Activated naive CD4-positive, alpha-beta T cell (primary cell): ENCODE data around the gene SUFU.

ENCODE experiments used
- DNase-seq, 4 experiments: peaks; one replicate each; lab custom pipeline; 2025; lab: John Stamatoyannopoulos, UW

SUFU gene

DNA sequence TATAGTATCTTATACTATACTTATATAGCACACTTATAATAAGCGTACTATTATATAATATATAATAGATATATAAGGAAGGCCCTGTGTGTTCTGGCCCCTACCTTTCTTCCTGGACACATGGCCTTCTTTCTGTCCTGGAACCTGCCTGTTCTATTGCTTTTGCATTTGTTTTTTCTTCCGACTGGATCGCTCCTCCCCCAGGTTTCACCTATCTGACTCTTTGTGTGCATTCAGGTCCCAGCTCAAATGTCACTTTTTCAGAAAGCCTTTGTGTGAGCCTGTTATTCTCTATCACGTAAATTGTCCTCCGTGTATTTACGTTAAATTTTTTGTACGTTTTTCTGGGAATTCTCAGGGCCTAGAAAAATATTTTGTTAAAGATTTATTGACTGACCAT lies 137.6 kb downstream of the SUFU start:
- no peak for DNase-seq

DNA sequence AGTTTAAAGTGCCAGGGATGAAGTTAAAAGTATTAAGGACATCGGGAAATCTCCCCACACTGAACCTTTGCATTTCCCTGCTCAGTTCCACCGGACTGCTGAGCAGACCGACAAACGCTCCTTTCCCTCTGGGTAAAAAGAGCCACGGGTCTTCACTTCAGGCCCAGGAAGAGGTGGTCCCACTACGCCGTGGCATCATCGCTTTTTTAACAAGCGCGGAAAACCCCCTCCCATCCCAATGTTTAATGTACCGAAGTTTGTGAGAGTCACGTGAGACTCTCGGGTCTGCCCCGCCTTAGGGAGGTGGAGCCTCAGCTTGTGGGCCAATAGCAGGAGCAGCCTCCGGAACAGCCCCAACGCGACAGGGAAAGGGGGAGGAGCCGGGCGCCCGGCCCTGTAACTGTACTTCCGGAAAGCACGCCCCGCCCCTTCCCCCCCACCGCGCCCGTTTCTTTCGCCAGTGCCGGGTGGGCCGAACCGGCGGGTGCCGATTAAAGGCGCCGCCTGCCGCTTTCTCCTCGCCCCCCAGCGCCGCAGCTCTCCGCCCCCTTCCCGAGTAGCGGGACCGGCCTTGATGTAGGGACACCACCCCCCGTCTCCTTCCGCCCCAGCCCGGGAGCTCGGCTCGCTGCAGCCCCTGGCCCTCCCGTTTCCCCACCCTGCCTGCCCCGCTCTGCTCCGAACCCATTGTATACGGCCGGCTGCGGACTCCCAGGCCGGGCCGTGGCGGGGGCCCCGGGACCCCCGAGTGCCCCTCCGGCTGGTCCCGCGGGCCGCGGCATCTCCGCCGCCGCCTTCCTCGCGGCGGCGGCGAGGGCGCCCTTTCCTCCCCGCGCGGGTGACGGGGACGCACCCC lies 138.3 kb downstream of the SUFU start:
- peak; percentile 83 to 97 (median 92) for DNase-seq

DNA sequence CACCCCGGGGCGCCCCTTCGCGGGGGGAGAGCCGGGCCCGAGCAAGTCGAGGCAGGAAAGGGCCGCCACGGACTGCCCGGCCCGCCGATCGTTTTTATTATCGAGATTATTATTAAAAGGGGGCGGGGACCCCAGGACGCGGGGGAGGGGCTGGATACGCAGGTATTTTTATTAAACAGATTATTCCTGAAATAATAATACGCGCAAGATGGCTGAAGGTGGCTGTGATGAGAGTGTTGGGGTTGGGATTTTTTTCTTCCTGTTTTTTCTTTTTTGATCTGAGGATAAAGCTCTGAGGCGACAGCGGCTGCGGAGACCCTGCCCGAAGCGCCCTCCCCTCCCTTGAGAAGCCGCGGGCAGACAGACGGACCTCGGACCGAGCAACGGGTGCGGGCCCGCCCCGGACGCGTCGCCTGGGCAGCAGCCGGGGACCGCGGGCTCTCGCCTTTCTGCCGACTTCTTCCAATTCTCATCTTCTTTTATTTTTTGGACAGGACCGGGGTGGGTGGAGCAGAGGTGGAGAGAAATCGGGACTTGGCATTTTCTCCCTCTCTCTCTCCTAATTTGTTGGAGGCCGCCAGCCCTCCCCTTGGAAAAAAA lies 139.1 kb downstream of the SUFU start:
- peak in 2 of 4 experiments; percentile 26 to 44 for DNase-seq

DNA sequence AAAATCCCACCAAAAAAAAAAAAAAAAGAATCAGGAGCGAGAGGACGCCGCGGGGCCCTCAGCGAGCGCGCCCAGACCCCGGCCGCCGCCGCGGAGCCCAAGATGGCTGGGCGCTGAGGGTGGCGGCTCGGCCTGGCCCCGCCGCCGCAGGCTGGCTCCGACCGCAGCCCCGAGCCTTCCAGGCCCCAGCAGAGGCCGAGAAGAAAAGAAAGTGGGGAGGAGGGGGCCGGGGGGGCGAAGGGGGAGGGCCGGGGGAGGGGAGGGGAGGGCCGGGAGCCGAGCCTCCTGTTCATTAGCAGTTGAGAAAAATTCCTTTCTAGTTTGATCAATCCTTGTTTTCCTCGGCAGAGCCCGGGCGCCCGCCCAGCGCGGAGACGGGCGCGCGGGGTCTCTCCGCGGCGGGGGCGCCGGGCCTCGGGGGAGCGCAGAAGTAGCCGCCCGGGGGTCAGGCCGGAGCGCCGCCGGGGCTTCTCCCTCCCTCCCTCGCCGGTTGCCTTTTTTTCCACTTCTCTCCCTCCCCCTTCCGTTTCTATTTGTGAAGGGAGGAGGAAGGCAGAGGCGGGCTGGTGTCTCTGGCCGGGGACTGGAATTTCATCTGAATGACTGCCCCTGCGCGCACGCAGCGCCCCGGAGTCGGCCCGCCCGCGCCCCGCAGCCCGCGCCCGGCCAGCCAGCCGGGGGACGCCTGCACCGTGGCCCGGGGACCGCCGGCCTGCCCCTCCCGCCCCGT lies 139.7 kb downstream of the SUFU start:
- peak in 1 of 4 experiments; percentile 44 for DNase-seq

DNA sequence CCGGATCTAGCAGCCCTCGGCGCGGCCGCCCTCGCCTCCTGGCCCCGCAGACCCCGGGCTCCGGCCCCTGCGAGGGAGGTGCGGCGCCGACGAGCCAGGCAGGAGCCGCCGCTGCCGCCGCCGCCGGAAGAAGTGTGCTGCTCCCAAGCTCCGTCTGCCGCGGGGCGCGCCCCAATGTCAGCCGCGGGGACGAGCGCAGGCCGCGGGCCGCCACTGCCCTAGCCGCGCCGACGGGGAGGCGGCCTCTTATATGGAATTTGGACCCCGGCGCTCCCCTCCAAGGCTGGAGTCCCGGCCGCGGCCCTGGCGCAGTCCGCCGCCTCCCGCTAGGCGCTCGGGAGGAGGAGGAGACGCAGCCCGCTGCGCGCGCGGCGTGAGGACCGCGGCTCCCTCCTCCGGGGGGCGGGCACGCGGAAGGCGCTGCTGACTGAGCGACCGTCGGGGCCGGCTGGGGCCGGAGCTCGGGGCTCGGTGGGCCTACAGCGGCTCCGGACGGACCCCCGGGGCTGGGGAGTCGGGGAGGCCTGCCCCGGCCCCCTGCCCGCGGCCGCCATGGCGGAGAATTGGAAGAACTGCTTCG lies 140.4 kb downstream of the SUFU start, which contains the start of gene TRIM8:
TSS of gene TRIM8 (plus strand) at position 414 of the 580 bp plus-strand sequence. CDS start at position 553, 139 bp downstream.
- peak; percentile 27 to 57 (median 37) for DNase-seq

GRCh38 chr10:102644646-102645387 lies 141.0 kb downstream of the SUFU start:
- DNase-seq, result peak; percentile 43 to 81 (median 53)

GRCh38 chr10:102645388-102645740 lies 141.6 kb downstream of the SUFU start:
- peak in 1 of 4 experiments; percentile 44 for DNase-seq

- peak in 3 of 4 experiments; percentile 49 to 52 (median 50) for DNase-seq
Observed at GRCh38 chr10:102645741-102646609, 142.2 kb downstream of the SUFU start.

DNA sequence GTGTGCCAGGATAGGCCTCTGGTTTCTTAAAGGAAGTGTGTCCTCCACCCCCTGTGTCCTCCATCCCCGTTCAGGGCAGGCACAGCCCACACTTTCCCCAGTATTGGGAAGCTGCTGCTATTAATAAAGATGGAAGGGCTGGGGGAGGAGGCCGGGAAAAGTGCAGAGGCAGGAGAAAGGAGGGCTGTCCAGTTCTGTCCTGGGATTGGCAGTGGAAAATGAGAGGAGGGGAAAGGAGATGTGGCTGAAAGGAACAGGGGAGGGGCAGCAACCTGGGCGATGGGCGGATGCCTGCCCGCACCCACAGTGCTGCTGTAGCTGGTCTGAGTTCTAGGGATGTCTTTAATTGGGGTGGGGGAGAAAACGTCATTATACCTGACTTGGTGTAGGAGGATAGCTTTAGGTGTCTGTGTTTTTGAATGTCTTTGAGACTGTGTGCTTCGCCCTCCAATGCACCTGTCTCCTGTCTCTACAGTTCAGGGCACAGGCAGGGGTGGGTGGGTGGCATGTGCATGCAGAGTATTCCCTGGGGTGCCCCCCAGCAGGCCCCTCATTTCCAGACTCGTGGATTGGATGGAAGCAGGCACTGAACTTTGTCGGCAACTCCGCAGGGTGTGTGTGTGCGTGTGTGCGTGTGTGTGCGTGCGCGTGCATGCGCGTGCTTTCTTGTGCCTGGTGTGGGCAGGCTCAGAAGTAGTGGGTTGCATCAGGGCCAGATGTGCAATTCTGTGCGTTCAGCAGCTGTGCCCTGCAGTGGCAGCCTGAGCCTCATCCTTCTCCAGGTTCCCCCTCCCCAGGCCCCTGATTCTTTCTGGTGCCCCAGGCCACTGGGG lies 143.1 kb downstream of the SUFU start:
- DNase-seq, result peak in 1 of 4 experiments; percentile 39

- no peak for DNase-seq
Observed at GRCh38 chr10:102647443-102648268, 143.9 kb downstream of the SUFU start.

GRCh38 chr10:102648269-102648888 lies 144.6 kb downstream of the SUFU start:
- no peak for DNase-seq

DNA sequence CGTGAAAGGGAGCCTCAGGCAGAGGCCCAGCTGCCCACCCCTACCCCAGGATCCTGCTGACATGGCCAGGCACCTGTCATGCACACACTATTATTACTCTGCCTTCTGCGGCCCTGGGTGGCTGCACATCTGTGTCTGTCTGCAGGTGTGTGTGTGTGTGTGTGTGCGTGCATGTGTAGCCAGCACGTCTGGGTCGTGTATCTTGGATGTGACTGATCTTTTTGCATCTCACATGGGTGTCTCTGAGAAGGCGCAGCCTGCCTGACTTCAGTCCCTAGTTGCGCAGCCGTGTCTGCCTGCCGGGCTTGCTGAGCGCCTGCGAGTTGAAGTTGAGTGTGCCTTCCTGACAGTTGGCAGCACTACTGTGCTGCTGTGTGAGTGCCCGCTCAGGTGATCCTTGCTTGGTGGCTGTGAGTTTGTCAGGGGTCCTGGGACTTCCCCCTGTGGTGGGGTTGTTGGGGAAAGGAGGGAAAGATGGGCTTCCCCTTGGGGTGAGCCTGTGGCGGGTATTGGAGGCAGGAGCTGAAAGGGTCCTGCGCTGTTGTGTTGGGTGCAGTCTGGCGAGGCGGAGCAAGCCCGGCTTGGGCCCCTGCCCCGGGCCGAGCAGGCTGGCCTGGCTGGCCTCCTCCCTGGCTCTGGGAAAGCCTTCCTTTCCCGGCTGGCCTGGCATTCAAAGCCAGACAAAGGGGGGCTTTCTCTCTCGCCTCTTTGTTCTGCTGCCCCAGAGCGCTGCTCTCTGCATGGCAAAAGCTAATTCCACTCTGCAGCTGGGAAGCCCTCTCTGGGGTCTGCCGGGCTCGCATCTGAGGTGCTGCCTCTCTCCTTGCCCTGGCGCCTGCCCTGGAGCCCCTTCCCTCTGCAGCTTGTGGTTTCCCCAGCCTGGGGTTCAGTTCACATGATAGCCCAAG lies 145.4 kb downstream of the SUFU start:
- peak in 2 of 4 experiments; percentile 18 to 40 for DNase-seq

DNA sequence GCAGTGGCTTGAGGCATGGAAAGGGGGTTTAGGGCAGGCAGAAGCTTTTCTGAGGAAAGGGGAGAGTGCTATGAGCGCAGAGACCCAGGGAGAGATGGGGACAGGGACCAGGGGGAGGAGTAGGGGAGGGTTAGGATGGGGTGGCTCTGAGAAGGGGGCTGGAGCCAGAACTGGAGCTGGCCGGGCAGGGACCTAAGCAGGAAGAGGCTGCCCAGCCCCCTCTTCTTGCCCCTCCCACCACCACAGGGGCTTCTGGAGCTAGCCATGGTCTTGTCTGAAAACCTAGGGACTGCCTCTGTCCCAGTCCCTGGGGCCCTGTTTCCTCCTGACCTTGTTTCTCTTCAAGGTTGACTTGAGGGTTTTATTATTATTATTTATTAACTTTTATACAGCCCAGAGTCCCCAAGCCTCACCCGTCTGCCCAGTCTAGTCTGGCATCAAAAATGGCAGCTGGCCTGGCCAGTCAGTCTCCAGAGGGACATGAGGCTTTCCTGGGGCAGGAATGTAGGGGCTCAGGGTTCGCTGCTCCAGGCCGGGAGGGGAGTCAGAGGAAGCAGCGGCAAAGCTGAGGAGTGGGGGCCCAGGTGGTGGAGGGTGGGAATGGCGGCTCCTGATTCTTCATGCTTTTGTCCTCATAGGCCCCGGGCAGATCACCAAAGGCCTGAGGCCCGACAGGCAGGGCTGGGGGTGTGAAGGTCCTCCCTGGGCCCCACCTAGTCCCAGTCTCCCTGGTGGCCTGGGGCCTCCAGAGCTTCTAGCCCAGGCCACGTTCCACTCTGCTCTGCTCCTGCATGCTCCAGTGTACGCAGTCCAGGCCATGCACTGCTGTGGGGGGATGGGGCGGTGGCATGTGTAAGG lies 146.3 kb downstream of the SUFU start:
- no peak for DNase-seq

DNA sequence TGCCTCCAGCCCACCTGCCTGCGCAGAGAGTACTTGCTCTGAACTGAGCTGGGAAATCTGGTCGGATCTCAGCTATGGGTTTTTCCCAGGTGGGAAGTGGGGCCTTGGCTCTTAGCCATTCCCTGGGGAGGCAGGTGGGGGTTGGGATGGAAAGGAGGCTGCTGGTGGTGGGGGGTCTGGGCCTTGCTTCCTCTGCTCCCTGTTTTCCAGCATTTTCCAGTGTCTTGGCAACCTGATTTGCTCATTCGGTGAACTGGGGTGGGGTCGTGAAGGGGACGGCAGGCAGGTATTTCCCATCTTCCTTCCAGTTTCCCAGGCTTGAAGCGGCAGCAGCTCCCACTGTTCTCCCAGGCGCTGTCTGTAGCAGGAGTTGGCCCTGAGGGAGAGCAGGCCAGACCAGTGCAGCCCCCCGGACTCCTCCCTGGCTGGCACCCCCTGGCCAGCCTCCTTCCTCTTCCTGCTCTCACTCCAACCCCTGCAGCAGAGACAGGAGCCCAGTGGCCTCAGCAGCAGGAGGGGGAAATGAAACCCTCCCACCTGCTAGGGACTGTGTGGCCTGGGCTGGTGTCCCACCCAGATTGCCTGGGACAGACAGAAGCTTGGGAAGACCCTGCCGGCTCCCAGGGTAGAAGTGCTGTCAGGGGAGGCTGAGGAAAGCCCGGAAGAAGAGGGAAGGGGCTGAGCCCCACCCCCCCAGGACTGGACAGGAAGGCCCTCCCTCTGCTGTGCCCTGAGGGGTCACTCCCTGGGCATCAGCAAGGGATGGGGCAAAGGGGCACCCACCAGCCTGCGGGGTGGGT lies 147.1 kb downstream of the SUFU start:
- no peak for DNase-seq

DNA sequence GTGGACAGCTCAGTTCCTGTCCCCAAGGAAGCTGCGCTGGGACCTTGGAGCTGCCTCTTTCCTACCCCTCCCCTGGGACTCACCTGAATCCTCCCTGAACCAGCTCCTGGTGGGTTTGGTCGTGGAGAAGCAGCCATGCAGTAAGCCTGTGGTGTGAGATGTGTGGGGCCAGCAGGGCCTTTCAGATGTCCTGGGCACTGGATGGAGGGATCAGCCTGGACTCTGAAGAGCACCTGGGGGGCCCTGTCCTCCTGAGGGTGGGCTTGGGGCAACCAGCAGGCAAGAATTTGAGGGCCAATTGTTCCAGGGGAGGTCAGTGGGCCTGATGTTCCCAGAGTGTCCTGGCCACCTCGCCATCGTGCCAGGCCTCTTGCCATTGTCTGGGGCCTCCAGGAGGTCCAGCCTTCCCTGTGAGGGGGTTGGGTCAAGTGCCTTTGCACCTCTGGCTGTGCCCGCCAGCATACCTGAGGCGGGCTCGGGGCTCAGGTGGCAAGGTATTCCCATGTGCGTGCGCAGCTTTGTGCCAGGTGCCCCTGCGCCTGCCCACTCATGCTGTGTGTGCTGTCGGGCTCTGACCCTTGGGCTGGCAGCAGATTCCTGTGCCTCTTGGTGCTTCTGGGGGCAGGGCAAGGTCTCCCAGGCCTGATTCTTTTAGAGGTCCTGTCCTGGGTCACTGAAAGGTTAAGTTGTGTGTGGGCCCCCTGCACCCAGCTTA lies 147.8 kb downstream of the SUFU start:
- DNase-seq, result no peak
